RKO (cell line): ENCODE data around the gene EPB41L2.
"Not testable (repeated sequence)": the region's sequence is repeated elsewhere in the genome, so short reads cannot be mapped to it uniquely, and the experiment has no call there.

ENCODE experiments used
- DNase-seq: peaks from one replicate; pipeline ENCODE4 v3.0.0-alpha.2; 2016; ENCODE audit warnings: low spot score

The EPB41L2 gene

GRCh38 chr6:131036143-131036542 is 26.9 kb downstream of the EPB41L2 start:
- no peak for DNase-seq

GRCh38 chr6:131035582-131035981 is 27.5 kb downstream of the EPB41L2 start:
- no peak for DNase-seq

GRCh38 chr6:131033631-131034030 is 29.4 kb downstream of the EPB41L2 start:
- DNase-seq = no peak

- no peak for DNase-seq
These were observed 33.3 kb downstream of the EPB41L2 start for GRCh38 chr6:131029626-131030297.

- no peak for DNase-seq
These were observed 35.7 kb downstream of the EPB41L2 start for GRCh38 chr6:131027326-131027725.

DNA sequence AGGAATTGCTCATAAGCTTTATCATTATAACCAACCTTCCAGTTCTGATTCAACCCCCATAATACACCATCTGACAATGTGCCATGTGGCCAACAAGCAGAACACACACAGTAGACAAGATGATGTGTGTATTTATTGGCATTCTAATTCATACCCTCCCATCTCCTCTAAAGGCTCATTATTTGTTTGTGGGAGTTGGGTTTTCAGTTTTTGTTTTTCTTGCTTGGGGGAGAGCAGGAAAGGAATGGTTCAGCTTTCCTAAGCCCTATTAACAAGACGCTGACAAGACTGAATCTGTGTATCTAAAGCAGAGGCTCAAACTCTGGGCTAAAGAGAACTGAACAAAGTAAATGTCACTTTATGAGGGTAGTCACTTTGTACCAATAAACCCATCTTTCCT is 36.8 kb downstream of the EPB41L2 start:
- DNase-seq = no peak

DNA sequence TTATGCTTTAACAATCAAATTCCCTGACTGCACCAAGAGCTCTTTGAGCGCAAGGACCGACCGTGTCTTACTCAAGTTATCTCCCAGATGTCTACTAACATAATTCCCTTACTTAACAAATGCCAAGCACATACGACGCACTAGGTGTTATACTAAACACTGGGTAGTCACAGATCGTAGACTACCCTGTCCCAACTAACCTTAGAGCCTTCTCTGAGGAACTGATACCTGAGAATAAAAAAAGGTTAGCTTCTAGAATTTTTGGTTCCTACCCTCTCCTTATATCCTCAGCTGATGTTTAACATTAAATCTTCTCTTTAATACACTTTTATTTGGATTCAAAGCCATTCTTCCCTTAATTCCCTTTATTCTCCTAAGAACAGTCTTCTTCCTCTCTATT is 38.5 kb downstream of the EPB41L2 start:
- DNase-seq = no peak

DNA sequence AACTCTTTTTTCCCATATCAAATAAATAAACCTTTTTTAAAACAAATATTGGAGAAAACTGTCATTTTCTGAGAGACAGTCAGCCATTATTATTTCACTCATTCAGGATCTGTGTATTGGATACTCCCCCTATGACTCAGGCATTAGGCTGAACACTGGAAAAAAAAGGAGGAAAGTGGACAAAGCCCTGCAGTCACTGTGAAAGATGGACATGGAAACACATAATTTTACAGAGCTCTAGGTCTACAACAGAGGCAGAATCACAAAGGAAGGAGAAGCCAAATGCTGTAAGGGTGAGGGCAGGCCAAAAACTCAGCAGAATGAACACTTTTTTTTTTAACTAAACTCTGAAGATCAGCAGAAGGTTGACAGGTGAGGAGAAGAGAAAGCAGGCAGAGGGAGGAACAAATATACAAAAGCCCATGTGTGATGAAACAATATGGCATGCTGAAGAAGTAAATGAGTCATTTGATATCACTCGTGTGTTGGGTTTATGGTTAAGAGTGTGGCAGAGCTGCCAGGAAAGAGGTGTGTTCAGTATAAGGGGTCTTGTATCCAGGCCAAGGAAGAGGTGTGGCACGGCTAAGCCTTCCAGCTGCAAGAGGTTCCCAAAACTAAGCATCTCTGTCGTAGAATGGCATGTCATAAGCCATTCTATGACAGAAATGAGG is 39.1 kb downstream of the EPB41L2 start:
- DNase-seq = peak; percentile 34

- DNase-seq = no peak
These were observed 40.4 kb downstream of the EPB41L2 start for GRCh38 chr6:131022691-131023090.

DNA sequence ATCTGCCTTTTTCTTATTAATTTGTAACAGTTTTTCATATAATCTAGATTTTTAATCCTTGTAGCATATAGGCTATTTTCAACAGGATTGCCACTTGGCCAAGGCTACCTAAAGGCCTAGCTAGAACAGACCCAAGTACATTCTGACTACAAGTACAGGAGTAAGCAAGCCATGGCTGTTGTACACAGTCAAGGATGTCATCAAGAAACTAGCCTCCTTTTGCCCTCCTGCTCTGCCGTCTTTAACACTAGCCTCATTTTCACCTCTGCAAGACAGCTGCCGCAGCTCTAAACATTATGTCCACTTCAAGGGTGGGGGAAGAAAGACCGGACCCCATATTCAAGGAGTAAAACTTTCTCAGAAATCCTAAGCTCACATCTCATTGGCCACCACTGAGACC is 45.1 kb downstream of the EPB41L2 start:
- no peak for DNase-seq

GRCh38 chr6:131015630-131016263 is 47.3 kb downstream of the EPB41L2 start:
- DNase-seq = no peak

DNA sequence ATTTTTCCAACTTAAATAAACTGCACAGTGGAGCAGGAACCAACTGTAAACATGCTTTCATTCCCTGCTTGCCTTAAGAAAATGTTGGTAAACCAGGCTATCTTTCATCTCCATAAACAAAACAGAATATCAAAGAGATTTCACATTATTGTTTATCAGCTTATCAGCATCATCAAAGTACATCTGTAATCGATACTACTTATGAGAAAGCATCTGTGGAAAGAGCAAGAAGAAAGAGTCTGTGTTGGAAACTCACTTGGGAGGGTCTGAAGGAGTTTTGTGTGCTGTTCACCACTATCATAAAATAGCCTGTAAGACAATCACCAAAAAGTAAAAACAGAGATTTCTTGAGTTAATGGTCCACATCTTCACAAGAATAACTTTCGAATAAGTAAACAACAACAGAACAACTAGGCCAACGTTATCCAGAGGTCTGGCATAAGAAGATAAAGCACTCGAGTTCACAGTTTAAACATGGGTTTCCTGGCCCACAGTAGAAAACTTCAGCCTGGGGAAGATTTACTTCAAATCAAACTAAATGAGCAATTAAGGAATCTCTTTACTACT is 47.9 kb downstream of the EPB41L2 start:
- no peak for DNase-seq

GRCh38 chr6:131014080-131014776 is 48.8 kb downstream of the EPB41L2 start:
- no peak for DNase-seq

- DNase-seq = no peak
These were observed 49.5 kb downstream of the EPB41L2 start for GRCh38 chr6:131013495-131013894.

DNA sequence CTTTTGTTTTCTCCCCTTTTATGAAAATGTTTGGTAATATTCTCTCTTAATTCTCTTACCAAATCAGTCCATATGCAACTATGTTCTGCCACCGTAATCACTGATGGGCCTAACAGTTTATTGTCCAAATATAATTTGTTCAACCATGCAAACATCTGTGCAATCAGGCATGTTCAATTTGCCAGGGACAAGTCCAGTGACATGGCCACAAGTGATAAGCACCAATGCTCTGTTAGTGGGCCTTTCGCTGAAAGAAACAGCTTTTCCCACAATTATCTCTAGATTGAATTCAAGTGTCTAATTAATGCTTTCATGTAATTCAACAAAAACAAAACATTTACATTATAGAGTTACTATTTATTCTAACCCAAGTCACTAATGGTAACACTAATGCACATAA is 53.3 kb downstream of the EPB41L2 start:
- DNase-seq = no peak

DNA sequence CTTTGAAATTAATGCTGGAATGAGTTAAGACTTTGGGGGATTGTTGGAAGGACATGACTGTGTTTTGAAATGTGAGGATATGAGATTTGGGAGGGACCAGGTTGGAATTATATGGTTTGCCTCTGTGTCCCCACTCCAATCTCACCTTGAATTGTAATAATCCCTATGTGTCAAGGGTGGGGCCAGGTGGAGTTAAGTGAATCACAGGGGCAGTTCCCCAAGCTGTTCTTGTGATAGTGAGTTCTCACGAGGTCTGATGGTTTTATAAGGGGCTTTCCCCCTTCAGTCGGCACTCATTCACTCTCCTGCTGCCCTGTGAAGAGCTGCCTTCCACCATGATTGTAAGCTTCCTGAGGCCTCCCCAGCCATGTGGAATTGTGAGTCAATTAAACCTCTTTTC is 54.1 kb downstream of the EPB41L2 start:
- DNase-seq = not testable (repeated sequence)

DNA sequence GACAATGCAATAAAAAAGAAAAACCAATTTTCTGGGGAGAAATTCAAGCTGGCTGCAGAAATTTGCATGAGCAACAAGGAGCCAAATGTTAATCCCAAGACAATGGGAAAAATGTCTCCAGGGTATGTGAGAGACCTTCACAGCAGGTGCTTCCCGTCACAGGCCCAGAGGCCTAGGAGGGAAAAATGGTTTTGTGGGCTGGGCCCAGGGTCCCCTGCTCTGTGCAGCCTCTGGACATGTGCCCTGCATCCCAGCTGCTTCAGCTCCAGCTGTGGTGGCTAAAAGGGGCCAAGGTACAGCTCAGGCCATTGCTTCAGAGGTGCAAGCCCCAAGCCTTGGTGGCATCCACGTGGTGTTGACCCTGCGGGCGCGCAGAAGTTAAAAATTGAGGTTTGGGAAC is 55.1 kb downstream of the EPB41L2 start:
- not testable (repeated sequence) for DNase-seq

- DNase-seq = no peak
These were observed 55.8 kb downstream of the EPB41L2 start for GRCh38 chr6:131007286-131007685.

GRCh38 chr6:131005439-131006016 is 57.5 kb downstream of the EPB41L2 start:
- no peak for DNase-seq

DNA sequence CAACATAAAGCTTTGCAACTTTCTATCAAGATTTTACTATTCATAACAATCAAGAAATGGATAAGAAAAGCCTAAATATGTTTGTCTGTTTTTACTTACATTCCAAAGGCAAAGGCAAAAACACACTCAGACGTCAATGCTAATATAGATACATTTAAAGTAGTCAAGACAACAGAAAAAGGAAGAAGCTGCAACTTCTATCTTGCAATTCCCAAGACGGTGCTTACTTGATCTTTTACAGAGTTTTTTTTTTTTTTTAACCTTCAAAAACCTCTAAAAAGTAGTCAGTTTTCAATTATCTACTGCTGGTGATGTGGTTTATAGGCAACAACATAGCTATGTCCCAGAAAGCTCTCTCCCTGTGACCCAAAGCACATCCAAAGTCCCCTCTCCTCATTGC is 58.1 kb downstream of the EPB41L2 start:
- no peak for DNase-seq

DNA sequence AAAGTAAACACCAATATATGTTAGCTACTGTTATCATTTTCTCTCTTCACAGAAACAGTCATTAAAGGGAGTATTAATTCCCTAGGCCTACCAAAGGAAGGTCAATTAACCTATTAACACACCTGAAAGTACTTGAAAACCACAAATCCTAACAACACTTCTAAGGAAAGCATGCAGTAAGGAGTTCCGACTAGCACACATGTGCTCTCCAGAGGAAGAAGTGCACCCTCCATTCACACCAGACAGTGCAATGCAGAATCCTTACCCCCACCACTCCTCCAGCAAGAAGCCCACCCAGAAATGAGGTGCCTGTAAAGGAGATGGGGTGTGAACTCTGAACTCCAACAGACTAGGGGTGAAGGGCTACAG is 58.7 kb downstream of the EPB41L2 start:
- no peak for DNase-seq
